Measurements from ENCODE around the gene TUBGCP3. TPM values are rescaled to one million over a fixed set of nuclear protein-coding genes. Genes with fewer than 3 reads are reported as not detected.

The TUBGCP3 gene
- total and polyA plus RNA-seq, 2 experiments from 2014 or later: 12.8 to 40.2 TPM

DNA sequence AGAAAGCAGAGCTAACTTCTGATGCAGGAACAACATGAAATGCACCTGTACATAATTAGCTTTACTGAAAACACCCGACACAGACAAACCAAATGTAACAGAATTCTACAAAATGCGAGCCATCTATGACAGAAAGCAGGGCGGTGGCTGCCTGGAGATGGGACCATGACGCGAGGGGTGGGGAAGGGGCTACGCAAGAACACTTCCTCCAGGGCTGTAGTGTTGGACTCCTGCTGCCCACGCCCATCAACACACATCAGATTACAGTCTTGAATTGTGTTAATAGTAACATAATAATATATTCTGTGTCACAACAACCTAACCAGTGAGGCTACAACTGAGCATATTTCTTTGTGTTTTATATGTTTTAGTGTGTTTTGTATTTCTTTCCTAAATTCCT lies 108.6 kb downstream of the TUBGCP3 start:
- Histone ChIP-seq H3K27me3 (ENCODE audit: insufficient read depth) (no peaks in the 10 kb centered on the region), H3K4me2 (no peak overlapping the region), H2AFZ (no peak overlapping the region), H3K79me2 (replicated peaks; ENCODE audit: insufficient read depth) (no peaks in the 10 kb centered on the region), H3K4me1 (ENCODE audit: insufficient read depth) (no peaks in the 10 kb centered on the region), H3K9me2 (ENCODE audit: insufficient read depth) (0 out of 2 replicates have a peak, but pooled peaks cover 5% of the 10 kb centered on the region), H4K20me1 (replicated peaks; ENCODE audit: insufficient read depth) (no peaks in the 10 kb centered on the region), H3F3A (replicated peaks; ENCODE audit: low read depth) (no peaks in the 10 kb centered on the region), H3K4me3 (no peak overlapping the region), H3K27ac (ENCODE audit: low read depth) (no peak overlapping the region), H3K36me3 (ENCODE audit: insufficient read depth) (no peaks in the 10 kb centered on the region)
- H3K4me3 Mint-ChIP-seq: no peak overlapping the region
- TF ChIP-seq, protein P1, sequence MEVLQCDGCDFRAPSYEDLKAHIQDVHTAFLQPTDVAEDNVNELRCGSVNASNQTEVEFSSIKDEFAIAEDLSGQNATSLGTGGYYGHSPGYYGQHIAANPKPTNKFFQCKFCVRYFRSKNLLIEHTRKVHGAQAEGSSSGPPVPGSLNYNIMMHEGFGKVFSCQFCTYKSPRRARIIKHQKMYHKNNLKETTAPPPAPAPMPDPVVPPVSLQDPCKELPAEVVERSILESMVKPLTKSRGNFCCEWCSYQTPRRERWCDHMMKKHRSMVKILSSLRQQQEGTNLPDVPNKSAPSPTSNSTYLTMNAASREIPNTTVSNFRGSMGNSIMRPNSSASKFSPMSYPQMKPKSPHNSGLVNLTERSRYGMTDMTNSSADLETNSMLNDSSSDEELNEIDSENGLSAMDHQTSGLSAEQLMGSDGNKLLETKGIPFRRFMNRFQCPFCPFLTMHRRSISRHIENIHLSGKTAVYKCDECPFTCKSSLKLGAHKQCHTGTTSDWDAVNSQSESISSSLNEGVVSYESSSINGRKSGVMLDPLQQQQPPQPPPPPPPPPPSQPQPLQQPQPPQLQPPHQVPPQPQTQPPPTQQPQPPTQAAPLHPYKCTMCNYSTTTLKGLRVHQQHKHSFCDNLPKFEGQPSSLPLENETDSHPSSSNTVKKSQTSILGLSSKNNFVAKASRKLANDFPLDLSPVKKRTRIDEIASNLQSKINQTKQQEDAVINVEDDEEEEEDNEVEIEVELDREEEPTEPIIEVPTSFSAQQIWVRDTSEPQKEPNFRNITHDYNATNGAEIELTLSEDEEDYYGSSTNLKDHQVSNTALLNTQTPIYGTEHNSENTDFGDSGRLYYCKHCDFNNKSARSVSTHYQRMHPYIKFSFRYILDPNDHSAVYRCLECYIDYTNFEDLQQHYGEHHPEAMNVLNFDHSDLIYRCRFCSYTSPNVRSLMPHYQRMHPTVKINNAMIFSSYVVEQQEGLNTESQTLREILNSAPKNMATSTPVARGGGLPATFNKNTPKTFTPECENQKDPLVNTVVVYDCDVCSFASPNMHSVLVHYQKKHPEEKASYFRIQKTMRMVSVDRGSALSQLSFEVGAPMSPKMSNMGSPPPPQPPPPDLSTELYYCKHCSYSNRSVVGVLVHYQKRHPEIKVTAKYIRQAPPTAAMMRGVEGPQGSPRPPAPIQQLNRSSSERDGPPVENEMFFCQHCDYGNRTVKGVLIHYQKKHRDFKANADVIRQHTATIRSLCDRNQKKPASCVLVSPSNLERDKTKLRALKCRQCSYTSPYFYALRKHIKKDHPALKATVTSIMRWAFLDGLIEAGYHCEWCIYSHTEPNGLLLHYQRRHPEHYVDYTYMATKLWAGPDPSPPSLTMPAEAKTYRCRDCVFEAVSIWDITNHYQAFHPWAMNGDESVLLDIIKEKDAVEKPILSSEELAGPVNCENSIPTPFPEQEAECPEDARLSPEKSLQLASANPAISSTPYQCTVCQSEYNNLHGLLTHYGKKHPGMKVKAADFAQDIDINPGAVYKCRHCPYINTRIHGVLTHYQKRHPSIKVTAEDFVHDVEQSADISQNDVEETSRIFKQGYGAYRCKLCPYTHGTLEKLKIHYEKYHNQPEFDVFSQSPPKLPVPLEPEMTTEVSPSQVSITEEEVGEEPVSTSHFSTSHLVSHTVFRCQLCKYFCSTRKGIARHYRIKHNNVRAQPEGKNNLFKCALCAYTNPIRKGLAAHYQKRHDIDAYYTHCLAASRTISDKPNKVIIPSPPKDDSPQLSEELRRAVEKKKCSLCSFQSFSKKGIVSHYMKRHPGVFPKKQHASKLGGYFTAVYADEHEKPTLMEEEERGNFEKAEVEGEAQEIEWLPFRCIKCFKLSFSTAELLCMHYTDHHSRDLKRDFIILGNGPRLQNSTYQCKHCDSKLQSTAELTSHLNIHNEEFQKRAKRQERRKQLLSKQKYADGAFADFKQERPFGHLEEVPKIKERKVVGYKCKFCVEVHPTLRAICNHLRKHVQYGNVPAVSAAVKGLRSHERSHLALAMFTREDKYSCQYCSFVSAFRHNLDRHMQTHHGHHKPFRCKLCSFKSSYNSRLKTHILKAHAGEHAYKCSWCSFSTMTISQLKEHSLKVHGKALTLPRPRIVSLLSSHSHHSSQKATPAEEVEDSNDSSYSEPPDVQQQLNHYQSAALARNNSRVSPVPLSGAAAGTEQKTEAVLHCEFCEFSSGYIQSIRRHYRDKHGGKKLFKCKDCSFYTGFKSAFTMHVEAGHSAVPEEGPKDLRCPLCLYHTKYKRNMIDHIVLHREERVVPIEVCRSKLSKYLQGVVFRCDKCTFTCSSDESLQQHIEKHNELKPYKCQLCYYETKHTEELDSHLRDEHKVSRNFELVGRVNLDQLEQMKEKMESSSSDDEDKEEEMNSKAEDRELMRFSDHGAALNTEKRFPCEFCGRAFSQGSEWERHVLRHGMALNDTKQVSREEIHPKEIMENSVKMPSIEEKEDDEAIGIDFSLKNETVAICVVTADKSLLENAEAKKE (CRISPR knock-in tag; IDR thresholded peaks at IDR 0.05): no peak
- no peak for TF ChIP-seq ZNF331 (CRISPR knock-in tag; IDR thresholded peaks at IDR 0.05; ENCODE audit: low read depth)
- TF ChIP-seq EZH2phosphoT487 (IDR thresholded peaks at IDR 0.05; ENCODE audit: unreplicated experiment): no peak
- TF ChIP-seq EZH2 (IDR thresholded peaks at IDR 0.05; ENCODE audit: low read depth, unreplicated experiment): no peak
- no peak for TF ChIP-seq ZNF114 (CRISPR knock-in tag; IDR thresholded peaks at IDR 0.05)
- no peak for TF ChIP-seq JUNB (IDR thresholded peaks at IDR 0.05; ENCODE audit: unreplicated experiment)
- no peak for TF ChIP-seq NANOG (IDR thresholded peaks at IDR 0.05; ENCODE audit: borderline replicate concordance)
- no peak overlapping the region for H3K27ac Mint-ChIP-seq
- no peak for DNase-seq (ENCODE audit: low spot score)
- H3K4me1 Mint-ChIP-seq: no peaks in the 10 kb centered on the region
- no peak for ATAC-seq
- peaks cover 3% of the 10 kb centered on the region; the same call in 2 of the 3 replicates for H3K36me3 Mint-ChIP-seq (ENCODE audit: low read depth)
- peaks cover 2% of the 10 kb centered on the region for H3K27me3 Mint-ChIP-seq (ENCODE audit: insufficient read depth, low read depth, poor library complexity)
- no peaks in the 10 kb centered on the region; the same call in 2 of the 3 replicates for H3K9me3 Mint-ChIP-seq
